GM12891 (cell line): Measurements from ENCODE around the gene NINL.
"Not testable (repeated sequence)": the region's sequence is repeated elsewhere in the genome, so short reads cannot be mapped to it uniquely, and the experiment has no call there.

Experiments used
- DNase-seq: peaks from one replicate; pipeline ENCODE4 v3.0.0; 2011; ENCODE audit warnings: low spot score; ENCODE audit not compliant: insufficient read length
- FAIRE-seq: peaks from 2 replicates; lab custom pipeline; 2011; peaks lifted over from hg19 to GRCh38; lab: Jason Lieb, UNC
- PAX5 ChIP-seq: IDR thresholded peaks from 2 replicates; pipeline ENCODE4 v1.6.1; 2011; ENCODE audit warnings: low read length, moderate library complexity, mild to moderate bottlenecking; ENCODE audit not compliant: insufficient read depth, severe bottlenecking
- POLR2A ChIP-seq: IDR thresholded peaks from 2 replicates; pipeline ENCODE4 v1.6.1; 2011; ENCODE audit warnings: low read depth, low read length, control low read depth
- POLR2AphosphoS5 ChIP-seq: IDR thresholded peaks from 2 replicates; pipeline ENCODE4 v1.6.1; 2011; ENCODE audit warnings: low read depth, low read length, control low read depth
- POU2F2 ChIP-seq: IDR thresholded peaks from 2 replicates; pipeline ENCODE4 v1.6.1; 2011; ENCODE audit warnings: low read depth, mild to moderate bottlenecking, control low read depth, low read length, moderate library complexity
- SPI1 ChIP-seq: IDR thresholded peaks from 2 replicates; pipeline ENCODE4 v1.6.1; 2011; ENCODE audit warnings: low read depth, low read length, control low read depth
- TAF1 ChIP-seq: IDR thresholded peaks from 2 replicates; pipeline ENCODE4 v1.6.1; 2011; ENCODE audit warnings: low read depth, low read length, control low read depth

The NINL gene

DNA sequence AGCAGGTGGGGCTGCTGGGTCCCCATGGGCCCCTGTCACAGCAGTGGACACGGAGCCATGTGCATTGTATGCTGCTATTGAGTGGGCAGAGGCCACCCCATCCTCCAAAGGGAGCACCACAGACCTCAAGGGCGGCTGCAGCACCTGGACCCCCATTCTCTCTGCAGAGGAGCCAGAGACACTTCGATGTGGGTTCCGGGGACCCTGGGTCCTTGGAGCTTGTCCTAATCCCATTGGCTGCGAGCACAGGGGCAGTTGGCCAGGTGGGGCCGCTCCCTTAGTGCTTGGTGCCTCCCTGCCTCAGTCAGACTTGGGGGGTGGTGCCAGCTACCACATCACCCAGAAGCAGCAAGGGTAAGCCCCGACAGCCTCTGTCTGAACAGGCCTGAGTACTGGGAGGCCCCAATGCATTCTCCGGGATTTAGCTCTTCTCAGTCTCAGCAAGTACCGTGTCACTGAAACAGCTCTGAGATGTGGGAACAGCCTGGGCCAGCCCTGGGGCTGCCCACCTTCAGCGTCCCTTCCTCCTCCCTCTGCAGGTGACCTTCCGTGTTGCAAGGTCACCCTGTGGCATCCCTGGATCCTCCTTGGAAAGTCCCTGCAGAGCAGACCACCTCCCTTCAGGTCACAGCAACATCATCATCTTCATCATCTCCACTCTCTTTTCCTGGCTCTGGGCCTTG lies 104.0 kb downstream of the NINL start:
- no peak for TF ChIP-seq POLR2AphosphoS5
- no peak for TF ChIP-seq SPI1
- no peak for TF ChIP-seq POU2F2
- TF ChIP-seq POLR2A = no peak
- TF ChIP-seq PAX5 = no peak
- no peak for TF ChIP-seq TAF1
- DNase-seq = no peak
- FAIRE-seq = no peak

DNA sequence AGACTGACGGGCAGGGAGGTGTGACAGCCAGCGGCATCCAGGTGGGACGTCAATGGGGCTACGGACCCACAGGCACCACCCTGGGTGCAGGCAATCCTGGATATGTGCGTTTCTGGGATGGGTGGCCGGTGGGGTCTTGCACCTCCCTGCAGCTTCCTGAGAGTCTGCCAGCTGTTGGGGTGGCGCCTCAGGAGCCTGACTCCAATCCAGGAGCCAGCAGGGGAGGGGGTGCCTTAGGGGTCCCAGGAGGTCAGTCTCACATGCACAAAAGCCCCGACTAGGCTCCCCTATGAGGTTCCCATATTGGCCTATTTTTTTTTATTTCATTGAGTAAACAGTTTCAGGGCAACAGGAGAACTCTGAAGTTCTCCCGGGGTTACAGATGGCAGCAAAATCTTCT lies 104.5 kb downstream of the NINL start:
- no peak for DNase-seq
- TF ChIP-seq SPI1 (no peak), POU2F2 (no peak), TAF1 (no peak), PAX5 (no peak), POLR2A (no peak), POLR2AphosphoS5 (no peak)
- no peak for FAIRE-seq

DNA sequence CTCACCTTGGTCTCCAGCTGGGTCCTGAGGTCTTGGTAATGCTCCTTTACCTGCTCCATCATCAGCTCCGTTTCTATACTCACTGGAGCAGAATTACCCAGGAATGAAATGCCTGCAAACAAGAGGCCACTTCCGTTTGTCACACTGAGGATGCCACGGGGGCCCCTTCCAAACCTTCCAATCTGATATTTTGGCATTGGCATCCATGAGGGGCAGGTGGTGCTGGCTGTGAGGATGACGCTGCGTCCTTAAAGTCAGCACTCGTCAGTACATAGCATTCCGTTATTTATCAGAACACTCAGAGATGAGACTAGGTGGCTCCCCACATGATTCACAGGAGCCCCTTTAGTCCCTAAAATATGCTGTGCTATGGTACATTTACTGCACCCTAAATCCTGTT lies 105.2 kb downstream of the NINL start:
- DNase-seq (no peak), FAIRE-seq (no peak)
- TF ChIP-seq POLR2AphosphoS5 = no peak

DNA sequence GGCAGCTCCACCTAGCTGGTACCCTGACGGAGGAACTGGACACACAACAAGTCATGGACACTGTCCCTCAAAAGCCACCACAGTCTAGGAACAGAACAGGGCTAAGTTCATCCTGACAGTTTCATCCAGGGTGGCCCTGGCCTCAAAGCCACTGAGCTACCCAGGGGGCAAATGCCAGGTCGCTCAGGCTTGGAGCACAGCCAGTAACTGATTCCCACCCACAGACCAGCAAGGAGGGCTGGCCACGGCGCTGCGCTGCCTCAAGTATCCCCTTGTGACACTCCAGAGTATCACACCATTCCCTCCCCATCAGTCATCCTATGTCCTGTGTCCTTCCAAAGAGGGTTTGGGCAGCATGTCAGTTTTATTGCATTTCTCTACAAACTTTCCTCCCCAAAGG lies 105.7 kb downstream of the NINL start:
- FAIRE-seq = no peak
- no peak for DNase-seq
- no peak for TF ChIP-seq TAF1
- no peak for TF ChIP-seq POU2F2
- no peak for TF ChIP-seq POLR2AphosphoS5
- TF ChIP-seq POLR2A = no peak

DNA sequence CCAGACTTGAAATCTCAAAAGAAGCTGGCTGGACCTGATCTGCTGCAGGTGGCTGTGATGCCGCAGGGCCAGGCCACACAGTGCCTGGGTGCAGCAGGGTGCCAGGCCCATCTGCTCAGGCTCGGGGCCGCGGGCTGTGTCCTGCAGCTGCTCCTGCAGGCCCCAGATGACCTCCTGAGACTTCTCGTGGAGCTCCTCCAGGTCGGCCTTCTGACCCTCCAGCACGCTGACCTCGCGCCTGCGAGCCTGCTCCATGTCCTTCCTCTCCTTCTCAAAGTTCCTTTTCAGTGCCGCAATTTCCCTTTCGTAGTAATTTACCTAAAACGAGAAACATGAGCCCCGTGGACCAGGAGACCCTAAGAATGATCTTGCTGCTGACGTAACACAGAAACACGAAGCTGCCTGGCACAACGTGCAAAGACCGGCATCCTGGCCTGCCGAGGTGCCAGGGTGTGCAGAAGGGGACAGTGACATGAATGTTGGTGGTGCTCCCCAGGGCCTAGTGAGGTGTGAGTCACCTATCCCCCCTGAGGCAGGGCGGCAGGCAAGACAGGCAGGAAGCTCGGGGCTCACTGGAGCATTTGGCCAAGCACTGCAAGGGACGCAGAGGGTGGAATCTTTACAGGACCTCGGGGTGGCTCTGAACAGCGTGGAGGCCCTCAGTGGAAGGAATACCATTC lies 106.3 kb downstream of the NINL start:
- TF ChIP-seq TAF1 (no peak), POU2F2 (no peak), PAX5 (no peak), POLR2A (no peak), POLR2AphosphoS5 (no peak), SPI1 (no peak)
- DNase-seq (no peak), FAIRE-seq (no peak)

DNA sequence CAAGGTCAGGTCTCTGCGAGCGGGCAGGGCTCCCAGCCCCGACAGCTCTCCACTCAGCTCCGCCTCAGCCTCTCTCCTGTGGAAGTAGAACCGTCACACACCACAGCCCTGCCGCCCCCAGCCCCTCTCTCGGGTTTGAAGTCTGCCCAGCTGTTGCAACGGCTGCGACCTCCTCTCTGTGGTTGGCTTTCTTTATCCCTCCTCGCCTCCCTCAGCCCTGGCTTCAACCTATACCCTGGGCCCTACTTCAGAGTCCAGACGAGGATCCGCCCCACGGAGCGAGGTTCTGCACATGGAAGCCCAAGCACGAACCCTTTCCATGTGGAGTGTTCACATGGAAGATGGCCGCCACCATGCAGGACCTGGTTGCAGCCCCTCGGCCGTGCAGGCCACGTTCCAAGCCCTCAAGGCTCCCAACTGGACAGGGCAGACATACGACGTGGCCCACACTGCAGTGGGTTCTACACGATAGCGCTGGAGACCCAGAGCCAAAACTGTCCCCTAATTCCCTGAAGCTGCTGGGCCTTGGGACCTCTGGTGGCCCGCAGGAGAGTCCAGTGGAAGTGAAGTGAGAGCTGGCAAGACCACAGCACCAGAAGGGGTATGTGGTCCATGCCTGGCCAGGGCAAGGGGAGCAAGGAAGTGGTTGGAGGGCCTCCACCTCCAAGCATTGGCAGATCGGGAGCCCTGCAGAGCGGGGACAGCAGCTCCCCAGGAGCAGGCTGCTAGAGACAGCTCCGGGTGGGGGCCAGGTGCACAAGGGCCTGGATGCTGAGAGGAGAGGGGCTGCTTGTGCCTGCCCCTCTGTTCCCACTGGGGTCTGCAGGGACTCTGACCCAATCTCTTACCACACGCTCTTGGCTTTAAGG lies 108.1 kb downstream of the NINL start:
- FAIRE-seq (no peak), DNase-seq (no peak)
- TF ChIP-seq TAF1 = no peak
- no peak for TF ChIP-seq POLR2AphosphoS5
- no peak for TF ChIP-seq POU2F2
- no peak for TF ChIP-seq SPI1
- no peak for TF ChIP-seq PAX5
- TF ChIP-seq POLR2A = no peak

DNA sequence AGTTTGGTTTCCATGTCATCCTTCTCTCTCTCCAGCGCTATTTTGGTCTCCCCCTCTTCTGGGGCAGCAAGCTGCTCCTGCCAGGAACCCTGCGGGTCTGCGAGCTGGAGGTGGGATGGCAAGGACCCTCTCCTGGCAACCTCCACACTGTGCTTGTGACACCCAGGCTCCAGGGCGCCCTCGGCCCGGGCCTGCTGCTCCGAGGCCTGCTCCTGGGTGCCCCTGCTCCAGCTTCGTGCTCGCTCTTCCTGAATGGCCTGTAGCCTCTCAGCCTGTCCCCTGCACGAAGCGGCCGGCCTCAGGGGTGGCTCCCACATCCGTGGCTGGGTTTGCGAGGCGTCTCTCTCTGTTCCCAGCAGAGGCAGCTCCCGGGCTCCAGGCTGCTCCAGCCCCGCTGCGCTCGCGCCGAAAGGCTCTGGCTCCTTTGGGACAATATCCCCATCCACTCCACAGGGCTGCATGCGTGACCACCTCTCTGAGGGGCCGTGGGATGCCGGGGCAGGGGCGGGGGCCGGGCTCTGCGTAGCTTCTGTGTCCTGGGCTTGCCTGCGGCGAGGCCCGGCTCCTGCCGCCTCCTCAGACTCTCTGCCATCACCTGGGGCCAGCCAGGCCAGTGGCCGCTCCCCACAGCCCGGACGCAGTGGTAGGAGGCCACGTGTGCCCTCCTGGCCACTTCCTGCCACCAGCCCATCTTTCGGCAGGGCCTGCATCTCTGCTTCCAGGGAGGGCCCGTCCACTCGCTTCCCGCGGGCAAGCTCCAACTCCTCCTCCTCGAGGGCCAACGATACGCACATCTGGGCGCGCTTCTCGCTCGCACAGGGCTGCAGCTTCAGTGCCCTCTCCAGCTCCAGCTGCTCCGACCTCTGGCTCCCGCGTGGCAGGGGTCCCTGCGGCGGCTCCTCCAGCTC lies 109.0 kb downstream of the NINL start:
- no peak for TF ChIP-seq SPI1
- FAIRE-seq = no peak
- no peak for DNase-seq

DNA sequence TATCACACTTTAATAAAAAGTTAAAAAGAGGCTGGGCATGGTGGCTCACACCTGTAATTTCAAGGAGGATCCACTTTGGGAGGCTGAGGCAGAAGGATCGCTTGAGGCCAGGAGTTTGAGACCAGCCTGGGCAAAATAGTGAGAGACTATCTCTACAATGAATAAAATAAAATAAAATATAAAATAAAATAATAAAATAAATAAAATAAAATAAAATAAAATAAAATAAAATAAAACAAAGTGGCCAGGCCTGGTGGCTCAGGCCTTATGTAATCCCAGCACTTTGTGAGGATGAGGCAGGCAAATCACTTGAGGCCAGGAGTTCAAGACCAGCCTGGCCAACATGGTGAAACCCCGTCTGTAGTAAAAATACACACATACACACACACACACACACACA lies 112.0 kb downstream of the NINL start:
- DNase-seq, FAIRE-seq: not testable (repeated sequence)

DNA sequence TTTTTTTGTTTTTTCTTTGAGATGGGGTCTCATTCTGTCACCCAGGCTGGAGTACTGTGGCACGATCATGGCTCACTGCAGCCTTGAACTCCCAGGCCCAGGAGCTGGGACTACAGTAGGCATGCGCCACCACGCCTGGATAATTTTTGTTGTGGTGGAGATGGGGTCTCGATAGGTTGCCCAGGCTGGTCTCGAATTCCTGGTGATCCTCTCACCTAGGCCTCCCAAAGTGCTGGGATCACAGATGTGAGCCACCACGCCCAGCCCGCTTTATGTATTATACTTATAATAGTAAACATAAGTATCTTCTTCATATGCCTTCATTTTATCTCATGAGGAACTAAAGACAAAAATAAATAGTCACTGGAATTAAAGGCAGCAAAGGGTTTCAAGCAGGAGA lies 114.3 kb downstream of the NINL start:
- DNase-seq = no peak
- TF ChIP-seq TAF1 = no peak
- TF ChIP-seq POU2F2 = no peak
- no peak for TF ChIP-seq PAX5
- TF ChIP-seq SPI1 = no peak
- no peak for TF ChIP-seq POLR2AphosphoS5
- no peak for TF ChIP-seq POLR2A
- FAIRE-seq = no peak
